RKO (cell line): ENCODE data around the gene OGA.

Source experiments
- DNase-seq: peaks from one replicate; pipeline ENCODE4 v3.0.0-alpha.2; 2016; ENCODE audit warnings: low spot score

The OGA gene

DNA sequence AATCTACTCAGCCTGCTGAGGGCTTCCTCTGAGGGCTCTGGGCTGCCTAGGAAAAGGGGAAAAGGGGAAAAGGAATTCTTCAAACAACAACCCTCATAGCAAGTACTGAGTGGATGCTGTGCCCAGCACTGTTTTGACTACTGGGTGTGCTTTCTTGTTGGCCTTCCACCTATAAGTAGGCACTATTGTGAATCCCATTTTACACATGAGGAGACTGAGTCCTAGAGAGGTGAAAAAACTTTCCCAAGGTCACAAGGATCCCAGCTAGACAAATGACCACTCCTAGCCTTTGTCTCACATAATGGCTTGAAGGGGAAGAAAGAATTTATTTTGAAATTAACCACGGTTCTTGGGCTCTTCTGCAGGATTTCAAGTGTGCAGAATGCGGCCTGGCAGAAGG is 59.4 kb downstream of the OGA start:
- no peak for DNase-seq

DNA sequence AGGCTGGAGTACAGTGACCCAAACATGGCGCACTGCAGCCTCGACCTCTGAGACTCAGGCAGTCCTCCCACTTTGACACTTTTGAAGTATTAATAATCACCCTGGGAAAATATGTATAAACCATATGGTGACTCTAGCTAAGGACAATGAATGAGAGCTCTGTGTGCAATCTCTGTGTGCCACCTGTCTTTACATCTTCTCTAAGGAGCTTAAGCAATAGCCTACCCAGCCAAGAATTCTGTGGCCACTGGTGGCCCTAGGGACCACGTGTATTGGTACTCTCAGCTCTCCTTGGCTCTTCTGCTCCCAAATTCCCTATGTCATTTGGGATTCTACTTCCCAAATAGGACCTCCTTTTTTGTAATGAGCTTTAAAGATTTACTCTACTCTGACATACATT is 66.0 kb downstream of the OGA start:
- DNase-seq, result no peak

DNA sequence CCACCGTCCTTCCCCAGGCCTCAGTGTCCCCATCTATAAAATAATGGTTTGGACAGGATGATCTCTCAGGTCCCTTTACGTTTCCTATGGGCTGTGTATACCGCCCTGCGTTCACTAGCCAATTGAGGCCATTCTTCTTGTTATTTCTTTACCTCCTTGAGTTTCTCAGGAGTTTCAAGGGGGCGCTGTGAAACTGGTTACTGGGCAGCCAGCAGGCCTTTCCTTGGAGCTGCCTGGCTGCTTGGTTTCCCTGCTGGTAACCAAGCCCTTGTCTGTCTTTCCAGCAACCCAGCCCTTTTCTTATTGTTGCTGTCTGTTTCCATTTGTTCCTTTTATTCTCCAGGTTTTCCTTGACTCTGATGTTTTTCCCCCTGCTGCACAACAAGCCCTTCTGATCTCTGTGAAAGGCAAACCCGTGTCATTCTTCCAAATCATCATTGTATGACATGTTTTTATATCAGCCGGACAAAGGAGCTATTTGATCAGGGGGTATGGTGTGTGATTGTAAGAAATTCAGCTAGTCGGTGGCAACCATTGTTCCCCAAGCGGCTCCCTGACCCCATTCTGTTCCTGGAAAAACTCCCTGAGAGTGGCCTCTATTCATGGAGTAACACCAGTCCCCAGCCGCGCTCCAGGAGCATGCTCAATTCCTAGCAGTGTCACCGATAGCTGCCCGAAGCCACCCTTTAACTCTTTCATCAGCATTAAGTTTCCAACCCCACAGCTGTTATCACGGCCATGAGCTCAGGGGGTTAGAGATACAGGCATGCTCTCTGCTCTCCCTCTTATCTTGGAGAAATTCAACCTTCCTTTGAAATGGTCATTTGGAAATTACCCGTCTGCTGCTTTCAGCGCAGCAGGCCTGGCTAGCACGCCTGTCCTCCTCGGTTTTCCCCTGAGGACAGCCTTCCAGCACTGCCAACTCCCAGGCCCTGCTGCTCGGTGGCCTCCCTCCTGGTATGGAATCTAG is 68.9 kb downstream of the OGA start:
- DNase-seq, result no peak

DNA sequence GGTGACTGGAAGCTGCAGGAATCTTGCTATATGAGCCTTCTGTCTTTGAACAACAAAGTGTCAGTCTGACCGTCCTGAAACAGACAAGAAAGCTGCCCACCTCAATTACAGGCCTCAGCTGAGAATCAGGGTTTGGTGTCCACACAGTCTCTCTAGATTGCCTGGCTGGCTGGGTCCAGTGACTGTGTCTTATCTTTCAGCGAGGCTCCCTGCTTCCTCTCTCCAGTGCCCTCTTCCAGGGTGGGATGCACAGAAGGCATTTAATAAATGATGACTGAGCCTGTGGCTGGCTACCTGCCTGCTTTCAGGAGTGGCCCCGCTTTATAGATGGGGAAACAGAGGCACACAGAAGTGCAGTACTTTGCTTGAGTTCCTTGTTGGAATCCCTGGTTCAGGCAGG is 69.7 kb downstream of the OGA start:
- no peak for DNase-seq

DNA sequence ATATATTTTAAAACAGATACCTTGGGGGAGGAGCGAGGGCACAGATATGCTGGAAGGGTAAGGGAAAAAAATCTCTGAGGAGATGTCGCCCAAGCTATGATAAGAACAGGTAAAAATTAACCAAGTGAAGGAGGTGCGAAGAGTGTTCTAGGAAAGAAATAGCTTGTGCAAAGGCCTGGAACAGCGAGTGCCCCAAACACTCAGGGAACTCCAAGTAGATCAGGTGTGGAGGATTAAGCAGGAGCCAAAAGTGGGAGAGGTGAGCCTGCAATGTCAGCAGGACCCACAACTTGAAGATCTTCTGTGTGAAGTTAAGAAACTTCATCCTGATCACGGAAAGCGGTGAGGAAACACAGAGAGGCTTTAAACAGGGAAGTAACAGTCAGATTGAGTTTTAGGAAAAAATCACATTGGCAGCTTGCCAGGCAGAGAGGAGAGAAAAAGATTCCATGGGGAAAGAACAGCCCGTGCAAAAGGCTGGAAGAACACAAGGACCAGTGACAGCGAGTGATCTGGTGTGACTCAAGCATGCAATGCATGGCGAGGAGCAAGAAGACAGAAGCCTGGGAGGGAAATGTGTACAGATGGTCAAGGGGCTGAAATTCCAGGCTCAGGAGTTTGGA is 73.1 kb downstream of the OGA start:
- DNase-seq, result no peak

DNA sequence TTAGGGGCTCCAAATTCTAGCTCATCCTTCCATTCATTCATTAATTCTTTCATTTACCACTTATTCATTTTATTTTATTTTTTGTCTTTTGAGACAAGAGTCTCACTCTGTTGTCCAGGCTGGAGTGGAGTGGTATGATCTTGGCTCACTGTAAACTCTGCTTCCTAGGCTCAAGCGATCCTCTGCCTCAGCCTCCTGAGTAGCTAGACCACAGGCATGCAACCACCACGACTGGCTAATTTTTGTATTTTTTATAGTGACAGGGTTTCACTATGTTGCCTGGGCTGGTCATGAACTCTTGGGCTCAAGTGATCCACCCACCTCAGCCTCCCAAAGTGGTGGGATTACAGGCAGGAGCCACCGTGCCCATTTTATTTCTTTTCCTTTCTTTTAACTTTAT is 74.0 kb downstream of the OGA start:
- DNase-seq, result no peak

DNA sequence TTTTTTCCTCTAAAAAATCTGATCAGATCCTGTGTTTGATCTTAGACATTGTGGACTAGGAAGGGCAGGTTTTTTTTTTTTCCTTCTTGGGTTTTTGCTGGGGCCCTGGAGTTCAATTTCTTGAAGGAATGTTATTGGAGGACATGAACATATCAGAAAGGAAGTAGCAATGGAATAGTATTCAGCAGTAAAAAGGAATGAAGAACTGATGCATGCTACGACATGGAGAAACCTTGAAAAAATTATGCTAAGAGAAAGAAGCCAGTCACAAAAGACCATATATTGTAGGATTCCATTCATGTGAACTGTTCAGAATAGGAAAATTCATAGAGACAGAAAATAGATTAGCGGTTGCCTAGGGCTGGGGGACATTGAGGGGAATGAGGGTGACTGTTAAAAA is 76.3 kb downstream of the OGA start:
- no peak for DNase-seq

DNA sequence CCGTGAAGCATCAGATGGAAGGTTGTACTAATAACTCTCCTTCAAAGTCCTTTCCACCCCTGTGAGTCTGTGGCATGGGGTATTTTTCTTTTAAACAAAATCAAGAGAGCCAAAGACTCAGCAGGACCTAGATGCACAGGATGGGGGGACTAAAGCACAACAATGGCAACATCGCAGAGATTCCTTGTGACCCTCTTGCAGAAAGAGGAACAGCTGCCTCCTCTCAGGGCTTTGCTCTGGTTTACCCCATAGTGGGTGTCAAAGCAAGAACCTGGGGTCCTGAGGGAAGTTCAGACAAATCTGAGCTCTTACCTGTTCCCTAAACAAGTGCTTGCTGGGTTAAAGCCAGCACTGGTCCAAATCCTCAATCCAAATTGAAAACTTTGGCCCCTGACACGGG is 81.6 kb downstream of the OGA start:
- no peak for DNase-seq
